ENCODE results near the gene TTN.

DNA sequence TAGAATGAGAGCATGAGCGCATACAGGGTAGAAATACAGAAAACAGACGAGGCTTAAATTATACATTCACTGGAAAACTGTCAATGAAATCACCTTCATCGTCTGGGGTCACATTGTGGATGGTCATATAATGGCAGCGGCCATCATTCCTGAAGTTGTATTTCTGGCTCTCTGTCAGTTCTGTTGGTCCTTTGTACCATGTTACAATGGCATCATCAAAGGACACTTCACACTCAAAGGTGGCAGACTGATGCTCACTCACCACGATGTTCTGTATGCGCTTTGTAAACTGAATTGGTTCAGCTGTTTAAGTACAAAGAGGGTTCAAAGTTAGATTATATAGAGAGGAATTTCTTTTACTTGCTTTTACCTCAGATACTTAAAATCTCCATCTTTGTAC lies 104.9 kb downstream of the TTN start:
- TF ChIP-seq CTCF (IDR thresholded peaks at IDR 0.05) (no peak), POLR2A (IDR thresholded peaks at IDR 0.05) (no peak)
